Fibroblast of villous mesenchyme (primary cell): ENCODE results near the gene PRAF2. TPM values are rescaled to one million over a fixed set of nuclear protein-coding genes. Genes with fewer than 3 reads are reported as not detected.

Experiments used
- DNase-seq: peaks from one replicate; pipeline ENCODE4 v3.0.0-alpha.2; 2010; ENCODE audit warnings: low read depth
- H3K4me3 ChIP-seq: 2 replicates; pipeline ENCODE4 v1.5.1; 2011; ENCODE audit warnings: low read depth, mild to moderate bottlenecking, low read length
- total RNA-seq: library from RNA; depleted of rRNA; stranded (reverse); fragments of >200 nt; gene quantifications from 2 replicates; pipeline ENCODE4 v1.2.3, GENCODE V29; 2012
- TF ChIP-seq, protein P1 (sequence below): IDR thresholded peaks from 2 replicates; pipeline ENCODE4 v1.5.1; 2012; ENCODE audit warnings: low read depth, mild to moderate bottlenecking, low read length; ENCODE audit not compliant: insufficient read depth

PRAF2 gene
- total RNA-seq, 1 donor: 15.1 TPM

DNA sequence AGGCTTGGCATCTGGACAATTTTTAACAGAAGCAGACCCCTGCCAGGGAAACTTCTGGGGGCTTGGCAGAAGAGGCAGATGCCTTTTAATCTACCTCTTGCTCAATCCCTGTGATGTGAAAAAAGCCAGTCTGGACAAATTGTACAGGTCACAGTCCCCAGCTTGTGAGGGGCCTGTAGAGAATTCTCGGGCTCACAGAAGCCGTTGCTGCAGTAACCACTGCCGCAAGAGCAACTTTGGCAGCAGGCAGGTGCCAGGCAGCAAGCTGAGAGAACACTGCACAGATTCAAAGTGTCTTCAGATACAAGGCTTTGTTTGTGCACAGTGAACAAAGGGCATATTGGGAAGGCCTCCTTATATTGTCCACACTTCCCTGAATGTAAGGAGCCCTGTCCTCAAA, 38.0 kb upstream of the PRAF2 start:
- H3K4me3 ChIP-seq: no peak overlapping the region
- TF ChIP-seq, protein P1, sequence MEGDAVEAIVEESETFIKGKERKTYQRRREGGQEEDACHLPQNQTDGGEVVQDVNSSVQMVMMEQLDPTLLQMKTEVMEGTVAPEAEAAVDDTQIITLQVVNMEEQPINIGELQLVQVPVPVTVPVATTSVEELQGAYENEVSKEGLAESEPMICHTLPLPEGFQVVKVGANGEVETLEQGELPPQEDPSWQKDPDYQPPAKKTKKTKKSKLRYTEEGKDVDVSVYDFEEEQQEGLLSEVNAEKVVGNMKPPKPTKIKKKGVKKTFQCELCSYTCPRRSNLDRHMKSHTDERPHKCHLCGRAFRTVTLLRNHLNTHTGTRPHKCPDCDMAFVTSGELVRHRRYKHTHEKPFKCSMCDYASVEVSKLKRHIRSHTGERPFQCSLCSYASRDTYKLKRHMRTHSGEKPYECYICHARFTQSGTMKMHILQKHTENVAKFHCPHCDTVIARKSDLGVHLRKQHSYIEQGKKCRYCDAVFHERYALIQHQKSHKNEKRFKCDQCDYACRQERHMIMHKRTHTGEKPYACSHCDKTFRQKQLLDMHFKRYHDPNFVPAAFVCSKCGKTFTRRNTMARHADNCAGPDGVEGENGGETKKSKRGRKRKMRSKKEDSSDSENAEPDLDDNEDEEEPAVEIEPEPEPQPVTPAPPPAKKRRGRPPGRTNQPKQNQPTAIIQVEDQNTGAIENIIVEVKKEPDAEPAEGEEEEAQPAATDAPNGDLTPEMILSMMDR: no peak
- no peak for DNase-seq

DNA sequence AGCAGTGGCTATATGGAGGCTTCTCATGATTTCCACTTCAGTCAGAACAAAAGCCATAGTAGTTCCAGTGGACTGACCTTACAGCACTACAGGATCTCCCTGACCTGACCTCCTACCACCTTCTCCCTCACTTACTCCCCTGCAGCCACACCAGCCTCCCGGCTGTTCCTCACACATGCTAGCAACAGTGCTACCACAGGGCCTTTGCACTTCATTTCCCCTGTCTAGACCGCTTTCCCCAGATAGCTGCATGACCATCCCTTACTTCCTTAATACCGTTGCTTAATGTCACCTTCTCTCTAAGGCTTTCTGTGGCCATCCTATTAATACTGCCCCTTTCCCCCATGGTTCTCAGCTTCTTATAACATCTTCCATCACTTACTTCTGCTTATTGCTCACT, 36.6 kb upstream of the PRAF2 start:
- TF ChIP-seq, protein P1: no peak

DNA sequence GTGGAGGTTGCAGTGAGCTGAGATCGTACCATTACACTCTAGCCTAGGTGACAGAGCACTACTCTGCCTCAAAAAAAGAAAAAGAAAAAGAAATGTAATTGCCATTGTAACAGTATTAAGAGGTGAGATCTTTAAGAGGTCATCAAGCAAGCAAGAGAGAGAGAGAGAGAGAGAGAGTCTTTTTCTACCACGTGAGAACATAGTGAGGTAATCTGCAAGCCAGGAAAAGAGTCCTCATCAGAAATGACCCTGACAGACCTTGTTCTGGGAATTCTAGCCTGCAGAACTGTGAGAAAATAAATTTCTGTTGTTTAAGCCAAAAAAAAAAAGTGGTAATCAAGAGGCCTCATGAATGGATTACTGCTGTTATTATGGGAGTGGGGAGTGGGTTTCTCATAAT, 34.8 kb upstream of the PRAF2 start:
- TF ChIP-seq, protein P1: no peak
- no peak overlapping the region for H3K4me3 ChIP-seq
- no peak for DNase-seq

More for the DNA sequence above, 36.6 kb upstream of the PRAF2 start:
- no peak for DNase-seq
- no peak overlapping the region for H3K4me3 ChIP-seq

DNA sequence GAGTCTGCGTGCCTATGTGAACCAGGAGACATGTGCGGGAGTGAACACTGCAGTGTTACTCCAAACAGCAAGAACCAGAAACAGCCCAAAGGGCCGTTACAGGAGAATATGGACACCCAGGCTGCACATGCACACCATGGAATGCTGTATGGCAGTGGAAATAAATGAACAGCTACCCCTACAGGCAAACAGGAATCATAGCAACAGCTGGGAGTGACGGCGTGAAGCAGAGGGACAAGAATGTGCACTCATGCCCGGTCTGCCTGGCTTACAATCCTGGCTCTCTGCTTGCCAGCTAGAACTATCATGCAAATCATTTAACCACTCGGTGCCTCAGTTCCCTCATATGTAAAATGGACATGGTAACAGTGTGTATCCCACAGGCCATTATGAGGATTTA, 33.1 kb upstream of the PRAF2 start:
- H3K4me3 ChIP-seq: no peak overlapping the region
- DNase-seq: peak; percentile 34
- TF ChIP-seq, protein P1: peak; percentile 48

DNA sequence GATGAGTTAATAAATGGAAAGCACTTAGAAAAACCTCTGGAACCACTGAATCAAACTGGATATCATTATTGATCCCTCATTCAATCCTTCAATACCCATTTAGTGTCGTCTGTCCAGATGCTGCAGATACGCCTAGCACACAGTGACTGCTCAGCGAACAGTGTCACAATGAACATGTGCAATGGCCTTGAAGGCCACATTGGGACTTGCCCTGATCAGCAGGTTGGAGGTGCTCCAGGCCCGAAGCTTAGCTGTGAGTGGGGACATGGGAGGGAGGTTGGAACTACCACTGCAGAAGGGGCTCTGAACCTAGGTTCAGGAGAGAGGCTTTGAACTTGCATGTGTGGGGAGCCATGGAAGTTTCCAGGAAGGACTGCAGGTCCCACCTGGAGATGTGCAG, 32.5 kb upstream of the PRAF2 start:
- DNase-seq: no peak
- TF ChIP-seq, protein P1: no peak
- no peak overlapping the region for H3K4me3 ChIP-seq

DNA sequence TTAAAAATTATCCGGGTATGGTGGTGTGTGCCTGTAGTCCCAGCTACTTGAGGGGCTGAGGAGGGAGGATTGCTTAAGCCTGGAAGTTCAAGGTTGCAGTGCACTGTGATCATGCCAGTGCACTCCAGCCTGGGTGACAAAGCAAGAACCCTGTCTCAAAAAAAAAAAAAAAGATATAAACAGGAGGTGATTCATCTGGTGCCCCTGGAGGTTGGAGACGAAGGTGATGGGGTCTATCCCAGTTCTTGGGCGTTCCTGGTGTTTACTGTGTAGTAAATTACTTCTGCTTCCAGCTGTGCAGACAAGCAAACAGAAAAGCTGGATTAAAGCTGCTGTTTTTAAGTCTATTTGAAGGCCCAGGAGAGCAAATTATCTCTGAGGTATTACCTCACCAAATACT, 29.8 kb upstream of the PRAF2 start:
- DNase-seq: no peak
- TF ChIP-seq, protein P1: no peak
- no peak overlapping the region for H3K4me3 ChIP-seq

DNA sequence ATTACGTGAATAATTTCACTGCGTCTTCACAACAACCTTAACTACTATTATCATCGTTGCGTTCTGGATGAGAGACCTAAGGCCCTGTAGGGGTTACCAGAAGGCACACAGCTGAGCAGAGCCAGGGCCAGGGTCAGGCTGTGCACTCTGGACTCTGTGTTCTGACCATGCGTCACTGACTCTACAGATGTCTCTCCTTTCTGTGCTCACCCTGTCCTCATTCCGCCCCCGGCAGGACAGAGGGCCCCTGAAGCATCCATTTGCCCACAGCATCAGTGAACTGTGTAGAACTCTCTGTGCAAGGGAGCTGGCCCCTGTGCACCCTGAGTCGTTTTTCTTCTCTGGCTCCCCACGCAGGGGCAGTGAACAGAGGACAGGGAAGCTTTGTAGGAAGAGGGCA, 28.4 kb upstream of the PRAF2 start:
- TF ChIP-seq, protein P1: no peak
- no peak for DNase-seq
- no peak overlapping the region for H3K4me3 ChIP-seq
